GM13977 (cell line): ENCODE measurements around the gene CISTR.
"Not testable (repeated sequence)": the region's sequence is repeated elsewhere in the genome, so short reads cannot be mapped to it uniquely, and the experiment has no call there.

Source experiments
- DNase-seq: peaks from one replicate; pipeline ENCODE4 v3.0.0; 2012; ENCODE audit warnings: low spot score
- in situ Hi-C: fragments of 300-500 bp; cut with MboI; formaldehyde crosslinking; loops from one replicate; pipeline ENCODE4 v1.12.0; 2022; ENCODE audit warnings: low sequenced_read_pairs, low pct_unique_long_range_greater_than_20kb, mixed read lengths, inconsistent platforms; ENCODE audit not compliant: unreplicated experiment
- TF ChIP-seq, protein P1 (sequence below): IDR thresholded peaks from 2 replicates; pipeline ENCODE4 v1.5.1; 2012; ENCODE audit warnings: mild to moderate bottlenecking, control low read depth; ENCODE audit not compliant: insufficient read depth; ENCODE audit errors: extremely low read depth, missing control alignments

The CISTR gene

DNA sequence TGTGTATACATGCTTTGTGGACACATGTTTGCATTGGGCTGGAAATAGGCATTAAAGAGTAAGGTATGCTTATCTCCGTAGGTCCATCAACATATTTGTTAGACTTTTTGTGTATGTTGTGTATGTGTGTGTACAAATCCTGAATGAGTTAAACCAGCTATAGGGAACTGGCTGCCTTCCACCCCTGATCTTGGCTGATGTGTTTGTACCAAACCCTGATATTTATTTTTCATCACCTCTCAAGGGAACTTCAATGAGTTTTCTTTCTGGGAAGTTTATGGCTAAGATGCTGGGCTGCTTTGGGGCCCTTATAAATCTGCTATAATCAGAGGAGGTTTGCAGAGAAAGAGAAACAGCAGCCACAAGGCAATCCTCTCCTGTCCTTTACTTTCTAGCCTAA is 37.1 kb upstream of the CISTR start:
- DNase-seq: no peak
- in situ Hi-C loops: no loop called here
- TF ChIP-seq, protein P1, sequence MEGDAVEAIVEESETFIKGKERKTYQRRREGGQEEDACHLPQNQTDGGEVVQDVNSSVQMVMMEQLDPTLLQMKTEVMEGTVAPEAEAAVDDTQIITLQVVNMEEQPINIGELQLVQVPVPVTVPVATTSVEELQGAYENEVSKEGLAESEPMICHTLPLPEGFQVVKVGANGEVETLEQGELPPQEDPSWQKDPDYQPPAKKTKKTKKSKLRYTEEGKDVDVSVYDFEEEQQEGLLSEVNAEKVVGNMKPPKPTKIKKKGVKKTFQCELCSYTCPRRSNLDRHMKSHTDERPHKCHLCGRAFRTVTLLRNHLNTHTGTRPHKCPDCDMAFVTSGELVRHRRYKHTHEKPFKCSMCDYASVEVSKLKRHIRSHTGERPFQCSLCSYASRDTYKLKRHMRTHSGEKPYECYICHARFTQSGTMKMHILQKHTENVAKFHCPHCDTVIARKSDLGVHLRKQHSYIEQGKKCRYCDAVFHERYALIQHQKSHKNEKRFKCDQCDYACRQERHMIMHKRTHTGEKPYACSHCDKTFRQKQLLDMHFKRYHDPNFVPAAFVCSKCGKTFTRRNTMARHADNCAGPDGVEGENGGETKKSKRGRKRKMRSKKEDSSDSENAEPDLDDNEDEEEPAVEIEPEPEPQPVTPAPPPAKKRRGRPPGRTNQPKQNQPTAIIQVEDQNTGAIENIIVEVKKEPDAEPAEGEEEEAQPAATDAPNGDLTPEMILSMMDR: no peak

GRCh38 chr12:53786411-53786810 is 34.6 kb upstream of the CISTR start:
- in situ Hi-C loops: no loop called here
- TF ChIP-seq, protein P1: no peak
- DNase-seq: no peak

DNA sequence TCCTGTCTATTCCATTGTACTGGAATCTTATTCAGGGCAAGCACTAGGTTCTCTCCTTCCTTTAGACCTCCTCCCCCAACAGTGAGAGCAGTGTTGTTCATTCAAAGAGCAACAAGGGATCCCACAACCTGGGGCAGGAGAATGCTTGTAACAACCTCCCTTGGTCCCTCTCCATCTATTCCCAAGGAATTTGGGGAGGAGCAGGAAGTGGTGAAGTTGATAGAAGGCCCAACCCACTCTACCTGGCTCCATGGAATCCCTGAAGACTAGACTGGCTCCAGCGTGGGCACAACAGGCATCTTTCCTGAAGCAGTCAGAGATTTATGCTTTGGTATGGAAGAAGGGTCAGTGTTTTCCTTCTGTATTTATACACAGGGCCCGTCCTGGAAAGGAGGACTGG is 33.4 kb upstream of the CISTR start:
- DNase-seq: no peak
- in situ Hi-C loops: no loop called here
- TF ChIP-seq, protein P1: no peak

- DNase-seq: no peak
- in situ Hi-C loops: no loop called here
- TF ChIP-seq, protein P1: no peak
These were observed 30.4 kb upstream of the CISTR start for GRCh38 chr12:53782093-53782703.

DNA sequence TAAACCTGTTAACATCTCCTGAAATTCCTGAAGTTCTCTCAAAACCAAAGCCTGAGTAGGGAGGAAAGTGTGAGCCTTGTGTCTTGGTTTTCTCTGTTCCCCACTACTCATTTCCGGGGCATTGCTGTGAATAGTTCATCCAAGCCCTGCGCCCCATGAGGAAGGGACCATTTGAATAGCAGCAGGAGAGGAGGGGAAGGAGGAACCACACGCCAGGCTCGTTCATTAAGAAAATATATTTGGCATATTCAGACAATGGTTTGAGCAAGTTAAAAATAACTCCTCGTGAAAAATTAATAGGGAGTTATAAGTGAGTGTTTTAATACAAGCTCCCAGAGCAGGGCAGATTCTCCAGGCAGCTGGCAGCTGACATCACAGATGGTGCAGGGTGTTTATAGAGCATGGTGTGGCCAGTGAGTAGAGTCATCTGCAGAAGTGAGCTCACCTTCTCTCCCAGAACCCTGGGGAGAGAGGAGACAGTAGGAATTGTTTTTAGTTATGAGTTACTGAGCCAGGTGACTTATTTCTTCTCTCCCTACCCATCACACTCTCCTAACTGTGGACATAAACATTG is 29.5 kb upstream of the CISTR start:
- TF ChIP-seq, protein P1: no peak
- in situ Hi-C loops: no loop called here
- DNase-seq: no peak

GRCh38 chr12:53780323-53780722 is 28.5 kb upstream of the CISTR start:
- TF ChIP-seq, protein P1: no peak
- in situ Hi-C loops: no loop called here
- no peak for DNase-seq

GRCh38 chr12:53779679-53780078 is 27.9 kb upstream of the CISTR start:
- not testable (repeated sequence) for DNase-seq

More at GRCh38 chr12:53779679-53780078, 27.9 kb upstream of the CISTR start:
- in situ Hi-C loops: not testable (repeated sequence)
